ENCODE measurements around the gene GTF2F2. TPM values are rescaled to one million over a fixed set of nuclear protein-coding genes. Genes with fewer than 3 reads are reported as not detected.

Gene GTF2F2
- total RNA-seq, 1 experiment from 2014 or later = 47.4 TPM

DNA sequence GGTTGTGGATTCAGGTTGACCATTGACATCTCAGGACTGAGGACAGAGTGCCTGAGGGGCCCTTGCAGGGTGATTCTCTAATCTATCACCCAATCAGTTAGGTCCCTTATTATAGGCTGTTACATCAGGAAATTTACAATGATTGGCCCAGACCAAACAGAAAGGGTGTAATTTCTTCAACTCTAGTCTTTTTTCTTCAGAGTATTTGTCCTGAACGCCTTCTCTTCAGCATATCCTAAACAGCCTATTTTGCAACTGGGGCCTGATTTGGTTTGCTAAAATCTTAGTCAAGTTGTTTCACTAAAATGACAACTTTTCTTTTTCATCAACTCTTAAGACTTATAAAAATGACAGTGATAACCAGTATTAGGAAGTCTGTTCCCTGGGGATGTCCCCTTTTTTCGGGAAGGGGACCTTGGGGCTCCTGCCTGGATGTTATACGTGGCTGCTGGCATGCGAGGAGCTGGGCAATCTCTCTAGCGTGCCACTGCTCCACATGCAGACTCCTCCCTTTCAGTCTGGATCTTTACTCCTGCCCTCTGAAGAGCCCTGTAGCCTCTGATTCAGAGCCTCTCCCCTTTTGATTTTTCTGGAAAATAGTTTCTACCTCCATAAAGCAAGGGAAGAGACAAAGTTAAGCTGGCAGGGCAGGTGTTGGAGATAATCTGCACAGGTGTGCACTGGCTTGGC, 19.6 kb upstream of the GTF2F2 start:
- no peak for DNase-seq (ENCODE audit: unreplicated experiment)
- TF ChIP-seq, protein P1, sequence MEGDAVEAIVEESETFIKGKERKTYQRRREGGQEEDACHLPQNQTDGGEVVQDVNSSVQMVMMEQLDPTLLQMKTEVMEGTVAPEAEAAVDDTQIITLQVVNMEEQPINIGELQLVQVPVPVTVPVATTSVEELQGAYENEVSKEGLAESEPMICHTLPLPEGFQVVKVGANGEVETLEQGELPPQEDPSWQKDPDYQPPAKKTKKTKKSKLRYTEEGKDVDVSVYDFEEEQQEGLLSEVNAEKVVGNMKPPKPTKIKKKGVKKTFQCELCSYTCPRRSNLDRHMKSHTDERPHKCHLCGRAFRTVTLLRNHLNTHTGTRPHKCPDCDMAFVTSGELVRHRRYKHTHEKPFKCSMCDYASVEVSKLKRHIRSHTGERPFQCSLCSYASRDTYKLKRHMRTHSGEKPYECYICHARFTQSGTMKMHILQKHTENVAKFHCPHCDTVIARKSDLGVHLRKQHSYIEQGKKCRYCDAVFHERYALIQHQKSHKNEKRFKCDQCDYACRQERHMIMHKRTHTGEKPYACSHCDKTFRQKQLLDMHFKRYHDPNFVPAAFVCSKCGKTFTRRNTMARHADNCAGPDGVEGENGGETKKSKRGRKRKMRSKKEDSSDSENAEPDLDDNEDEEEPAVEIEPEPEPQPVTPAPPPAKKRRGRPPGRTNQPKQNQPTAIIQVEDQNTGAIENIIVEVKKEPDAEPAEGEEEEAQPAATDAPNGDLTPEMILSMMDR (IDR thresholded peaks at IDR 0.05; ENCODE audit: unreplicated experiment) = no peak
- Mint-ChIP-seq H3K27ac (ENCODE audit: low read depth, unreplicated experiment) (no peak overlapping the region), H3K9me3 (ENCODE audit: unreplicated experiment) (no peaks in the 10 kb centered on the region), H3K27me3 (ENCODE audit: insufficient read depth, unreplicated experiment) (no peaks in the 10 kb centered on the region), H3K4me1 (ENCODE audit: insufficient read depth, unreplicated experiment) (no peaks in the 10 kb centered on the region), H3K4me3 (ENCODE audit: unreplicated experiment) (no peak overlapping the region), H3K36me3 (ENCODE audit: insufficient read depth, unreplicated experiment) (no peaks in the 10 kb centered on the region)
- BruUV-seq (replicated peaks) = no TSS peak
- ChIA-PET CTCF (no interaction called here), POLR2A (interaction anchor here (1.7 kb wide), 1 partner anchor 8 kb away, joined by 4 read pairs; no protein-coding TSS in a partner anchor)
- intact Hi-C loops (cut with micrococcal nuclease) = no loop called here

DNA sequence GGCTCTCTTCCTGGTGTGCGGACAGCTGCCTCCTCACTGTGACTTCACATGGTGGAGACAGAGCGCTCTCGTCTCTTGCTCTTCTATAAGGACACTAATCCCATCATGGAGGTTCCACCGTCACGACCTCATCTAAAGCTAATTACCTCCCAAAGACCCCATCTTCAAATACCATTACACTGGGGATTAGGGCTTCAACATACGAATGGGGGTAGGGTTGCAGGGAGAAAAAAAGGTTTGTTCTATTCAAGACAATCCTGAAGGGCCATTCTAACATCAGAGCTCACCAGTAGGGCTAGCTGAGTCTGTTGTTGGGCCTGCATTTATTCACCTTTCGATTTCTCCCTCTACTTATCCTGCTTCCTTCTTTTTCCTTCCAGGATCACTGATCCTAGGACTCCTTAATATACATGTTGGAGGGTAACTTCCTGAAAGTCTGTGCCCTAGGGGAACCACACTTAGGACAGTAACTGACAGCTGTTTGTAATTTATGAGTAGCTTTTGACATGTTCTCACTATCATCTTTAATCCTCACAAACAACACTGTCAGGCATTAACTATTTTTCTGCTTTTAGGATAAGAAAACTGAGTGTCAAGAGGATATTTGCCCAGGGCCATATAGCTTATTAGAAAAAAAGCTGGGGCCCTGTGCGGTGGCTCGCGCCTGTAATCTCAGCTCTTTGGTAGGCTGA, 18.8 kb upstream of the GTF2F2 start:
- Mint-ChIP-seq H3K4me3 (ENCODE audit: unreplicated experiment) (no peak overlapping the region), H3K9me3 (ENCODE audit: unreplicated experiment) (no peaks in the 10 kb centered on the region), H3K27ac (ENCODE audit: low read depth, unreplicated experiment) (no peak overlapping the region), H3K27me3 (ENCODE audit: insufficient read depth, unreplicated experiment) (no peaks in the 10 kb centered on the region), H3K36me3 (ENCODE audit: insufficient read depth, unreplicated experiment) (no peaks in the 10 kb centered on the region), H3K4me1 (ENCODE audit: insufficient read depth, unreplicated experiment) (no peaks in the 10 kb centered on the region)
- BruUV-seq (replicated peaks) = no TSS peak
- CTCF ChIA-PET = no interaction called here
- intact Hi-C loops (cut with micrococcal nuclease) = no loop called here
- POLR2A ChIA-PET = interaction anchor here (0.7 to 2.2 kb wide), 3 partner anchors 9 to 44 kb away, joined by 3 to 7 read pairs (median 4); partner anchors contain the start of gene GTF2F2
- no peak for DNase-seq (ENCODE audit: unreplicated experiment)
- TF ChIP-seq, protein P1 (IDR thresholded peaks at IDR 0.05; ENCODE audit: unreplicated experiment) = no peak

DNA sequence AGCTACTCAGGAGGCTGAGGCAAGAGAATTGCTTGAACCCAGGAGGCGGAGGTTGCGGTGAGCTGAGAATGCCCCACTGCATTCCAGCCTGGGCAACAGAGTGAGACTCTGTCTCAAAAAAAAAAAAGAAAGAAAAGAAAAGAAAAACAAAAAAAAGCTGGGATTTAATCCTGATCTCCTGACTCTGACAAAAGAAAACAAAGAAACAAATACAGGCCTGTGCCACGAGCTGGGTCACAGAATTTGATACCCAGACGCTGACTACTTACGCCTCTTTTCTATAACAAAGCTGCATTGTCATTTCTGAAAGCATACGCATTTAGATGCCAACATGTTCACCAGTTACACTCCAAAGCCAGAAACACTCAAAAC, 18.2 kb upstream of the GTF2F2 start:
- ChIA-PET CTCF (interaction anchor here (1.4 kb wide), 1 partner anchor 41 kb away, joined by 6 read pairs; no protein-coding TSS in a partner anchor), POLR2A (interaction anchor here (0.7 to 2.2 kb wide), 4 partner anchors 9 to 48 kb away, joined by 3 to 7 read pairs (median 4); partner anchors contain the start of gene GTF2F2)
- no peaks in the 10 kb centered on the region for H3K9me3 Mint-ChIP-seq (ENCODE audit: unreplicated experiment)
- DNase-seq (ENCODE audit: unreplicated experiment) = no peak
- TF ChIP-seq, protein P1 (IDR thresholded peaks at IDR 0.05; ENCODE audit: unreplicated experiment) = no peak
- H3K36me3 Mint-ChIP-seq (ENCODE audit: insufficient read depth, unreplicated experiment) = no peaks in the 10 kb centered on the region
- no peaks in the 10 kb centered on the region for H3K4me1 Mint-ChIP-seq (ENCODE audit: insufficient read depth, unreplicated experiment)
- intact Hi-C loops (cut with micrococcal nuclease) = no loop called here
- H3K4me3 Mint-ChIP-seq (ENCODE audit: unreplicated experiment) = no peak overlapping the region
- no peak overlapping the region for H3K27ac Mint-ChIP-seq (ENCODE audit: low read depth, unreplicated experiment)
- no peaks in the 10 kb centered on the region for H3K27me3 Mint-ChIP-seq (ENCODE audit: insufficient read depth, unreplicated experiment)
- BruUV-seq (replicated peaks) = no TSS peak

DNA sequence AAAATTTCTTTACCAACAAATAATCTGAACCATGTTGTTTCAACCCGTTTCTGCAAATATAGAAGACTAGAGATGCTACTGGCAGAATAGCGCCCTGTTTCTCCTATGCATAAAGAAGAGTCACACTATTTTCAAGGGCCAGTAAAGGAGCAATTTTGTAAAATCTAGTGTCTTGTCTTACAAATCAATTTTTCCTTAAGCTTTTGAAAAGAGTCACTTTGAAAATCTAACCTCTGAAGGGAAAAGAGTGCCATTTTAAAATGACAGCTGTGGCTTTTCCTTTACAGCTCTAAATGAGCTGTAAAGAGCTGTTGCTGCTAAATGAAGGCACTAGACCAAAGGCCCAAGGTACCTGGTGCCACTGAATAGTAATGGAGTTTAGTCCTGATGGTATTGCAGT, 16.9 kb upstream of the GTF2F2 start:
- BruUV-seq (replicated peaks) = no TSS peak
- ChIA-PET POLR2A (interaction anchor here (2.2 kb wide), 1 partner anchor 17 kb away, joined by 7 read pairs; the partner anchor contains the start of gene GTF2F2), CTCF (interaction anchor here (0.6 to 1.4 kb wide), 3 partner anchors 12 to 909 kb away, joined by 3 to 6 read pairs (median 3); no protein-coding TSS in a partner anchor)
- TF ChIP-seq, protein P1 (IDR thresholded peaks at IDR 0.05; ENCODE audit: unreplicated experiment) = no peak
- H3K36me3 Mint-ChIP-seq (ENCODE audit: insufficient read depth, unreplicated experiment) = no peaks in the 10 kb centered on the region
- H3K4me3 Mint-ChIP-seq (ENCODE audit: unreplicated experiment) = no peak overlapping the region
- no peaks in the 10 kb centered on the region for H3K9me3 Mint-ChIP-seq (ENCODE audit: unreplicated experiment)
- H3K4me1 Mint-ChIP-seq (ENCODE audit: insufficient read depth, unreplicated experiment) = no peaks in the 10 kb centered on the region
- intact Hi-C loops (cut with micrococcal nuclease) = no loop called here
- no peaks in the 10 kb centered on the region for H3K27me3 Mint-ChIP-seq (ENCODE audit: insufficient read depth, unreplicated experiment)
- no peak for DNase-seq (ENCODE audit: unreplicated experiment)
- H3K27ac Mint-ChIP-seq (ENCODE audit: low read depth, unreplicated experiment) = no peak overlapping the region
